HG03196 (cell line): ENCODE measurements around the gene UBA1.

Experiments
- ATAC-seq: cut with Tn5 transposase; IDR thresholded peaks from one replicate; pipeline ENCODE4 v1.9.1; 2021; ENCODE audit not compliant: unreplicated experiment

UBA1 gene

DNA sequence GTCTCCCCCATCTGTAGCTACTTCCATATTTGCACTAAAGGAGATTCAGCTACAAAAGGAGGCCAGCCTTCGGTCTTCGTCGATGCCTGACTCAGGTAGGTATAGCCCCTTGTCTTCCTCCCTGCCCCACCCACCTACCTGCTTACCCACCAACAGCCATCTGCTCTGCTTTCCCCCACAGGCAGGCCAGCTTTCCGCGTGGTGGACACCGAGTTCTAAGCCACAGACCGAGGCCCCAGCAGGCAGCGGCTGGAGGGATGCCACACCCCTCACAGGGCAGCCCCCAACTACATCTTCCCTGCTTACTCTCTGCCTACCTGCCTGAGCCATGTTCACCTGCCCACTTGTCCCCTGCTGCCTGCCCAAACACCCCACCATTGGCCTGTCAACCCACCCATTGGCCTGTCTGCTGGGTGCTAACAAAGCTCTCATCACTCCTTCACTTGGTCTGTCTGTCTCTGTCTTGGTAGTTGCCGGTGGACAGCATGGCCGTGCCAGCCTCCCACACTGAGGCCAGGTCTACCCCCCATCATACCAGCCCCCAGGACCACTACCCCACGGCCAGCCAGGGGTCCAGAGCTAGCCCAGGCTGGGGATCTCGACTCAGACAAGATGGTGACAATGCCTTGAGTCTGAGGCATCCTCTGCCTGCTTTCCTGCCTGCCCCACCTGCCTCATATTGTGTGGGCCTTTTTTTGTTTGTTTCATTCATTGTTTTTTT, 35.1 kb downstream of the UBA1 start:
- ATAC-seq = no peak

- ATAC-seq = no peak
Measured at GRCh38 chrX:47229427-47229826, 35.8 kb downstream of the UBA1 start.

DNA sequence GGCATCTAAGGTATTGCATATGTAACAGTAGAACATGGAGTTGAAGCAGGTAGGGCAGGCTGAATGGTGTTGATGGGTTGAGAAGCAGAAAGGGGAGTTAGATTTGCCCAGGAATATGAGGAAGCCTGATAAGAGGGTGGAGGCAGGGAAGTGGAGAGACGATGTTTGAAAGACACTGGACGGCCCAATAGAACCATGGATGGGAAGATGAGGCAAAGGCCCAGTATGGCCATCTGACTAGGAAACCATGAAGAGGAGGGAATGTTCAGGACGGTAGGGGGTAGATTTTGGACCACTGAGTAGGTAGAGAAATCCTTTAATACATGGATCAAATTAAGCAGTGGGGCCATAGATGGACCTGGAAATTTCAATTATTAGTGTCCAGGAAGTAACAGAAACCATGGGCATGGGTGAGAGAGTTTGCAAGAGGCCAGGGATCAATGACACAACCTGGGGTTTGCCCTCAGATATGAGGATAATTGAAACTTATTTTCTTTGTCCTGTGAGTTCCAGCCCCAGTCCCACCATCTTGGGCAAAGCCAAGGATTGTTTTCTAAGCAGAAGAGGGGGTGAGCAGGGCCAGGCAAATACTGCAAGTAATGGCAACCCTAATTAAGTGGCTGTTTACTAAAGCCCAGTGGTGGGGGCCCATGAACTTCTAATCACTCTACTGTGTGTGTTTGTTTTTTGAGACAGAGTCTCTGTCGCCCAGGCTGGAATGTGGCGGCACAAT, 36.7 kb downstream of the UBA1 start:
- ATAC-seq = no peak

GRCh38 chrX:47231167-47231566, 37.5 kb downstream of the UBA1 start:
- ATAC-seq = no peak

- no peak for ATAC-seq
Measured at GRCh38 chrX:47232197-47232802, 38.7 kb downstream of the UBA1 start.

- ATAC-seq = no peak
Measured at GRCh38 chrX:47232803-47233332, 39.2 kb downstream of the UBA1 start, which contains the start of gene USP11. Gene USP11, plus strand, starts transcription at chrX:47233009. Its CDS starts 35 bp downstream, at chrX:47233044.

DNA sequence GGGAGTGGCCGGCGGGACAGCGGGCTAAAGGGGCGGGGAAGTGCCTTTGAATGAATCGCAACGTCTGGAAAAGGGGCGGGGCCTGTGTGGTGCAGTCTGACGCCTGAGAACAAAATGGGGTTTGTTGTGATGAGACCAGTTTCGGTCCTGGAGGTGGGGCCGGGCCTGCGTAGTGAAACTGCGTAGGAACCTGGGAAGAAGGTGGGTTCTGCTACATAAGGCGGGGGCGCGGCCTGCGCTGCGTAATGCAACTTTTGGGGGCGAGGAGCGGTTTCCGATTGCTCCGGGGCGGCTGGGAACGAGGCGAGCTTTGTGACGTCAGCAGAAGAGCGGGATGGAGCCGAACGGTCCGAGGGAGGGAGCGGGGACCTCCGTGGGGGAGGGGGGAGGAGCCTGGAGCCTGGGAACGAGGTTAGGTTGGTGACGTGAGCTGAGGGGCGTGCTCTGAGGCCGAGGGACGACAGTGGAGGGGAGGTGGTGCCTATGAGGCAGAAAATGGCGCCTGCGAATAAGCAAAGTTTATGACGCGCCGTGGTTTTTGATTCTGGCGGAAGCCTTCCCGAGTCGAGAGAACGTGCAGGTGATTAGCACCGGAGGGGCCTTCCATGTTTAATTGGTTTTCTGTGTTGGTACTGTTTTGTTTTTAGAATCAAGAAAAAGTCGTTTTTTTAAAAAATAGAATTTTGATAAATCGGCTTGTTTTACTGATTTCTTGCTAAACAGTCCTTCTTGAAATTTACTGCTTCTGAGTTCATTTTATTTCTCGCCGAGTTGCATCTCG, 39.9 kb downstream of the UBA1 start:
- ATAC-seq = peak; percentile 84

DNA sequence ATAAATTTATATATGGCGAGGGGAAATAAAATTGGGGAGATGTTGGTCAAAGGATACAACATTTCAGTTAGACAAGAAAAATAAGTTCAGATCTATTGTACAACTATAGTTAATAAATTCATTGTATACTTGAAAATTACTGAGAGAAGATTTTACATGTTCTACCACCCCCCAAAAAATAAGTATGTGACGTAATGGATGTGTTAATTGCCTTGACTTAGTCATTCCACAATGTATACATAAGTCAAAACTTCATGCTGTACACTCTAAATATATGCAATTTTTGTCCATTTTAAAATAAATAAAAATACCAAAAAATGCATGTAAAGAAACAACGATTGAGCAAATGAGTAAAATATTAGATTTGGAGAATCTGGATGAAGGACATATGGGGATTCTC, 41.0 kb downstream of the UBA1 start:
- no peak for ATAC-seq

DNA sequence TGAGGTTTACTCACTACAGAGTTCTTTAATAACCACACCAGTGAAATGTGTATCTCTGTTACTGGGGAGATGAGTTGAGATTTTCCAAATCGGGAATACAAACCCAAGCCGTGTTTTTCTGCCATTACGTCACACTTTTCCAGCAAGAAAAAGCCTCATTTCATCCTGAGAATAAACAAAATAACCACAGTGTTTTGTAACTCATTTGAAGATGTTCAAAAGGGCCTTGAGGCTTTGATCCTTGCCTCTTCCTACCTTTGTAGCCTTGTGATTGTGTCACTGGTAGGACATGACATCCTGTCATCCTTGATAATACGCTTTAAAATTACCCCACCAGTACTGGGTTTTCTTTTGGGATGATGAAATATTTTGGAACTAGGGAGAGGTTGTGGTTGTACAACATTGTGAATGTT, 42.1 kb downstream of the UBA1 start:
- ATAC-seq = no peak

DNA sequence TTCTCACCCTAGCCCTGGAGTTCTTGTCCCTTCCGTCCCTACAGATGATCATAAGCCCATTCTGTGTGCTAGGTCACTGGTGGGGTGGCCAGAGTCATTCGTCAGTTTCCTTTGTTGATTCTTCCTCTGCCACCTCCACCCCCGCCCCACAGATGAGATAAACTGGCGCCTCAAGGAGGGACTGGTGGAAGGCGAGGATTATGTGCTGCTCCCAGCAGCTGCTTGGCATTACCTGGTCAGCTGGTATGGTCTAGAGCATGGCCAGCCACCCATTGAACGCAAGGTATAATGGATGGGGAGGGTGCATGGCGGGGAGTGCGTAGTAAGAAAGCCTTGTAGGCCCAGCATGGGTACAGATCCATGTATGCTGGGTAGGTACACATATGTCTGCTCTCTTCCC, 45.6 kb downstream of the UBA1 start:
- ATAC-seq = no peak

DNA sequence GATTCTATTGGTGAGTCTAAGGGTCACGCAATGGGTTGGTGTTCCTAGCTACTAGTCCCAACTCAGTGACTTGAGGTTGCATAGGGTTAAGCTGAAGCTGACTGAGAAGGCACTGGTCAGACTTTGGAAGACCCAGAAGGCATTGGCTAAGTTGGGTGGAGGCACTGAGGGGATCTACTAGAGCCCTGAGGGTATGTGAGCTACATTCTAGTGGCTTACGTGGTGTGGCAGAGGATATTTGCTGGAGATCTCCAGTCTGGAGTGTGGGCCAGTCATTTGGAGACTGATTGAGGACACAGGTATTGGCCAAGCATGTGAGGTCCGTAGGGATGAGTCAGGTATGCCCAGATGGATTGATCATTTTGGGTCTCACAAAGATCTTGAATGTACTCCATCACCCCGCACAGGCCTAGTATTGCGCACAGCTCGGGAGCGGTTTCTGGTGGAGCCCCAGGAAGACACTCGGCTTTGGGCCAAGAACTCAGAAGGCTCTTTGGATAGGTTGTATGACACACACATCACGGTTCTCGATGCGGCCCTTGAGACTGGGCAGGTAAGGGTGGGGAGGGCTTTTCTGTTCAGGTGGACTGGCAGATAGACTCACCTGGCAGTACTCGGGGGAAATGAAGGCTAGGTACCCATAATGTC, 46.4 kb downstream of the UBA1 start:
- ATAC-seq = no peak

DNA sequence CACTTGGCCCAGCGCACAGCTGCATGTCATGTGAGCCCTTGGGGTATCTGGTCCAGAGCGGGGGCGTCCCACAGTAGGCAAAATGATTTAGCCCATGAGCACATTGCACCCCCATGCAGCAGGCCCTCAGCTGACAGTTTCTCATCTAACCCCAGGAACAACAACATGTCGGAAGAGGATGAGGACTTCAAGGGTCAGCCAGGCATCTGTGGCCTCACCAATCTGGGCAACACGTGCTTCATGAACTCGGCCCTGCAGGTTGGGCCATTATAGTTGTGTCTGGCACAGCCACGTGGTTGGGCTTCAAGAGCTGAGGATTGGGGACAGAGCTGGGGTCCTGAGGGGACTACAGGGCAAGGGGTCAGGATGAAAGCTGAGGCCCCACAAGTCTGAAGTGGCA, 47.0 kb downstream of the UBA1 start:
- ATAC-seq = no peak

GRCh38 chrX:47241201-47242011, 47.8 kb downstream of the UBA1 start:
- no peak for ATAC-seq

- ATAC-seq = no peak
Measured at GRCh38 chrX:47242321-47242720, 48.7 kb downstream of the UBA1 start.

- ATAC-seq = no peak
Measured at GRCh38 chrX:47243351-47243750, 49.7 kb downstream of the UBA1 start.

- ATAC-seq = no peak
Measured at GRCh38 chrX:47244676-47245075, 51.0 kb downstream of the UBA1 start.

DNA sequence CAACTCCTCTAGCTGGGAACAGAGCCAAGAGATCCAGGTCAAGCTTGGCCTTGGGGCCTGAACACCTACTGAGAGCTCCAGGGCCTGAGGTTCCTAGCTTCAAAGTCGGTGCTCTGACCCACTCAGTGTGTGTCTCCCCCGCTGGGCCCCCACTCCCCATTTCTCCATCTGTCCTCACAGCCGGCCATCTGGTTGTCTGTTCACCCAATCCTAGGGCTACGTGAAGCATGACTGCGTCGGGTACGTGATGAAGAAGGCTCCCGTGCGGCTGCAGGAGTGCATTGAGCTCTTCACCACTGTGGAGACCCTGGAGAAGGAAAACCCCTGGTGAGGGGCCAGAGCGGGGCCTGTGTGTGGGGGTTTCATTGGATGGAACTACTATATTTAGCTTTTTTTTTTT, 51.5 kb downstream of the UBA1 start:
- ATAC-seq = no peak

DNA sequence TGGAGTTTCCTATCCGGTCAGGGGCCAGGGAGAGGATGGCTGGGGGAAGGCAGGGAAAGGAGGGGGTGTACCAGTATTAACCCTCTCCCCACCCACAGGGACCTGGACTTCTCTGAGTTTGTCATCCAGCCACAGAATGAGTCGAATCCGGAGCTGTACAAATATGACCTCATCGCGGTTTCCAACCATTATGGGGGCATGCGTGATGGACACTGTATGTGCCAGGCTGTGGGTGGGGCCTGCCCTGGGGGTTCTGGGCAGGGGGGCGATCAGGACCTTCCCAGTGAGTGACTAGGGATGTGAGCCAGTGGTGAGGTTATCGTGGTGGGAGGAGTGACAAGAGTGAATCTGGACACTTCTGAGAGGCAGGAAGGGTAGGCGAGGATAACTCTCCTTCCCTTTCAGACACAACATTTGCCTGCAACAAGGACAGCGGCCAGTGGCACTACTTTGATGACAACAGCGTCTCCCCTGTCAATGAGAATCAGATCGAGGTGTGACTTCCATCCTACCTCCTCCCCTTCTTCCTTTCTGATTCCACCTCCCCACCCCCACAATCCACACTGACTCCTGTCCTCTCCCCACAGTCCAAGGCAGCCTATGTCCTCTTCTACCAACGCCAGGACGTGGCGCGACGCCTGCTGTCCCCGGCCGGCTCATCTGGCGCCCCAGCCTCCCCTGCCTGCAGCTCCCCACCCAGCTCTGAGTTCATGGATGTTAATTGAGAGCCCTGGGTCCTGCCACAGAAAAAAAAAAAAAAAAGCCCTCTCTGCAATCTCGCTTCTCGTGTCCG, 53.8 kb downstream of the UBA1 start:
- no peak for ATAC-seq

GRCh38 chrX:47247999-47248320, 54.3 kb downstream of the UBA1 start:
- no peak for ATAC-seq
